ENCODE results near the gene FAM53B.
"Not testable (repeated sequence)": the region's sequence is repeated elsewhere in the genome, so short reads cannot be mapped to it uniquely, and the experiment has no call there.

FAM53B gene

GRCh38 chr10:124610186-124610585 lies 134.0 kb downstream of the FAM53B start:
- not testable (repeated sequence) for DNase-seq (ENCODE audit: low spot score)

GRCh38 chr10:124609698-124610097 lies 134.5 kb downstream of the FAM53B start:
- DNase-seq (ENCODE audit: low spot score): no peak

- DNase-seq (ENCODE audit: low spot score): no peak
These were observed 136.0 kb downstream of the FAM53B start for GRCh38 chr10:124608093-124608721.

- DNase-seq (ENCODE audit: low spot score): no peak
These were observed 136.5 kb downstream of the FAM53B start for GRCh38 chr10:124607693-124608092.

- no peak for DNase-seq (ENCODE audit: low spot score)
These were observed 137.4 kb downstream of the FAM53B start for GRCh38 chr10:124606822-124607221.

GRCh38 chr10:124605856-124606812 lies 138.0 kb downstream of the FAM53B start:
- no peak for DNase-seq (ENCODE audit: low spot score)

- no peak for DNase-seq (ENCODE audit: low spot score)
These were observed 138.7 kb downstream of the FAM53B start for GRCh38 chr10:124605481-124605855.

- no peak for DNase-seq (ENCODE audit: low spot score)
These were observed 139.2 kb downstream of the FAM53B start for GRCh38 chr10:124605001-124605370.

GRCh38 chr10:124604214-124605000 lies 139.8 kb downstream of the FAM53B start:
- DNase-seq (ENCODE audit: low spot score): no peak

- DNase-seq (ENCODE audit: low spot score): no peak
These were observed 140.6 kb downstream of the FAM53B start for GRCh38 chr10:124603376-124604213.

- no peak for DNase-seq (ENCODE audit: low spot score)
These were observed 141.4 kb downstream of the FAM53B start for GRCh38 chr10:124602646-124603365.

- DNase-seq (ENCODE audit: low spot score): no peak
These were observed 142.0 kb downstream of the FAM53B start for GRCh38 chr10:124602121-124602561.

GRCh38 chr10:124601431-124602120 lies 142.6 kb downstream of the FAM53B start:
- DNase-seq (ENCODE audit: low spot score): no peak

GRCh38 chr10:124601016-124601415 lies 143.2 kb downstream of the FAM53B start:
- no peak for DNase-seq (ENCODE audit: low spot score)

GRCh38 chr10:124600051-124600880 lies 143.9 kb downstream of the FAM53B start:
- DNase-seq (ENCODE audit: low spot score): no peak

GRCh38 chr10:124599588-124600050 lies 144.6 kb downstream of the FAM53B start:
- no peak for DNase-seq (ENCODE audit: low spot score)

GRCh38 chr10:124598773-124599587 lies 145.2 kb downstream of the FAM53B start:
- DNase-seq (ENCODE audit: low spot score): no peak

GRCh38 chr10:124598196-124598595 lies 146.0 kb downstream of the FAM53B start:
- no peak for DNase-seq (ENCODE audit: low spot score)

- DNase-seq (ENCODE audit: low spot score): no peak
These were observed 146.4 kb downstream of the FAM53B start for GRCh38 chr10:124597846-124598165.

Data from AG08395 (cell line).